ENCODE data around the gene PLEKHM2. TPM values are rescaled to one million over a fixed set of nuclear protein-coding genes. Genes with fewer than 3 reads are reported as not detected.

Gene PLEKHM2
- total RNA-seq, 1 donor from 2014 or later: 57.5 TPM

- Mint-ChIP-seq H3K36me3 (peaks cover 5% of the 10 kb centered on the region), H3K27ac (peak overlapping the region; percentile 82), H3K9me3 (no peaks in the 10 kb centered on the region), H3K4me1 (ENCODE audit: unreplicated experiment) (peaks cover 18% of the 10 kb centered on the region), H3K27me3 (no peaks in the 10 kb centered on the region), H3K4me3 (peak overlapping the region; percentile 48)
- DNase-seq (ENCODE audit: extremely low spot score, unreplicated experiment): no peak
- no peak for TF ChIP-seq CTCF (conservative IDR thresholded peaks at IDR 0.05)
These were observed 2.5 kb upstream of the PLEKHM2 start for GRCh38 chr1:15681349-15682292.

- Mint-ChIP-seq H3K36me3 (peaks cover 8% of the 10 kb centered on the region), H3K9me3 (no peaks in the 10 kb centered on the region), H3K4me3 (peak overlapping the region; percentile 86), H3K4me1 (ENCODE audit: unreplicated experiment) (peaks cover 24% of the 10 kb centered on the region), H3K27me3 (no peaks in the 10 kb centered on the region), H3K27ac (peak overlapping the region; percentile 92)
- TF ChIP-seq CTCF (conservative IDR thresholded peaks at IDR 0.05): no peak
- no peak for DNase-seq (ENCODE audit: extremely low spot score, unreplicated experiment)
These were observed 1.2 kb upstream of the PLEKHM2 start for GRCh38 chr1:15682936-15683341.

GRCh38 chr1:15683345-15684039 is 628 bp upstream of the PLEKHM2 start:
- Mint-ChIP-seq H3K27me3 (no peaks in the 10 kb centered on the region), H3K36me3 (peaks cover 11% of the 10 kb centered on the region), H3K4me3 (peak overlapping the region; percentile 86), H3K4me1 (ENCODE audit: unreplicated experiment) (peaks cover 26% of the 10 kb centered on the region), H3K9me3 (no peaks in the 10 kb centered on the region), H3K27ac (peak overlapping the region; percentile 92)
- no peak for DNase-seq (ENCODE audit: extremely low spot score, unreplicated experiment)
- no peak for TF ChIP-seq CTCF (conservative IDR thresholded peaks at IDR 0.05)

- Mint-ChIP-seq H3K4me3 (peak overlapping the region; percentile 93), H3K4me1 (ENCODE audit: unreplicated experiment) (peaks cover 26% of the 10 kb centered on the region), H3K36me3 (peaks cover 11% of the 10 kb centered on the region), H3K27me3 (no peaks in the 10 kb centered on the region), H3K9me3 (no peaks in the 10 kb centered on the region), H3K27ac (peak overlapping the region; percentile 72)
- peak; percentile 54 for TF ChIP-seq CTCF (conservative IDR thresholded peaks at IDR 0.05)
- DNase-seq (ENCODE audit: extremely low spot score, unreplicated experiment): no peak
These were observed 560 bp downstream of the PLEKHM2 start for GRCh38 chr1:15684468-15685291.

GRCh38 chr1:15685820-15686219 is 1.7 kb downstream of the PLEKHM2 start:
- no peaks in the 10 kb centered on the region for H3K27me3 Mint-ChIP-seq
- DNase-seq (ENCODE audit: extremely low spot score, unreplicated experiment): no peak
- peak overlapping the region; percentile 72 for H3K27ac Mint-ChIP-seq
- H3K4me3 Mint-ChIP-seq: peak overlapping the region; percentile 93
- H3K36me3 Mint-ChIP-seq: peaks cover 14% of the 10 kb centered on the region
- no peaks in the 10 kb centered on the region for H3K9me3 Mint-ChIP-seq
- no peak for TF ChIP-seq CTCF (conservative IDR thresholded peaks at IDR 0.05)
- H3K4me1 Mint-ChIP-seq (ENCODE audit: unreplicated experiment): peaks cover 29% of the 10 kb centered on the region

Data from type B pancreatic cell (in vitro differentiated cells).